OCI-M2 (cell line): ENCODE results near the gene ARAF.
"Not testable (repeated sequence)": the region's sequence is repeated elsewhere in the genome, so short reads cannot be mapped to it uniquely, and the experiment has no call there.

Experiments used
- DNase-seq: peaks from one replicate; lab custom pipeline; 2025; ENCODE audit not compliant: unreplicated experiment; lab: John Stamatoyannopoulos, UW

The ARAF gene

GRCh38 chrX:47584714-47585113 is 23.7 kb downstream of the ARAF start:
- no peak for DNase-seq

DNA sequence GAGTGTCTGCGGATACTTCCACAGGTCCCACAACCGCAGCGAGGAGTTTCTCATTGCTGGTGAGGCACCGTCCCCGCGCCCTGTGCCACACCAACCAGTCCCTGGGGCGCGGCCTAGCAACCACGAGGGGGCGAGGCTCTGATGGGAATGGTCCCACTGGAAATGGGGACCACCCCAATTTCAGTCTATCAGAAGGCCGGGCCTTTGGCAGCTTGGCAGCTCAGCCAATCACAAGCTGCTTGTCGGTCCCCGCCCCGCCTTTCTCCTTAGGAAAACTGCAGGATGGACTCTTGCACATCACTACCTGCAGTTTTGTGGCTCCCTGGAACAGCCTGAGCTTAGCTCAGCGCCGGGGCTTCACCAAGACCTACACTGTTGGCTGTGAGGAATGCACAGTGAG is 24.3 kb downstream of the ARAF start:
- no peak for DNase-seq

DNA sequence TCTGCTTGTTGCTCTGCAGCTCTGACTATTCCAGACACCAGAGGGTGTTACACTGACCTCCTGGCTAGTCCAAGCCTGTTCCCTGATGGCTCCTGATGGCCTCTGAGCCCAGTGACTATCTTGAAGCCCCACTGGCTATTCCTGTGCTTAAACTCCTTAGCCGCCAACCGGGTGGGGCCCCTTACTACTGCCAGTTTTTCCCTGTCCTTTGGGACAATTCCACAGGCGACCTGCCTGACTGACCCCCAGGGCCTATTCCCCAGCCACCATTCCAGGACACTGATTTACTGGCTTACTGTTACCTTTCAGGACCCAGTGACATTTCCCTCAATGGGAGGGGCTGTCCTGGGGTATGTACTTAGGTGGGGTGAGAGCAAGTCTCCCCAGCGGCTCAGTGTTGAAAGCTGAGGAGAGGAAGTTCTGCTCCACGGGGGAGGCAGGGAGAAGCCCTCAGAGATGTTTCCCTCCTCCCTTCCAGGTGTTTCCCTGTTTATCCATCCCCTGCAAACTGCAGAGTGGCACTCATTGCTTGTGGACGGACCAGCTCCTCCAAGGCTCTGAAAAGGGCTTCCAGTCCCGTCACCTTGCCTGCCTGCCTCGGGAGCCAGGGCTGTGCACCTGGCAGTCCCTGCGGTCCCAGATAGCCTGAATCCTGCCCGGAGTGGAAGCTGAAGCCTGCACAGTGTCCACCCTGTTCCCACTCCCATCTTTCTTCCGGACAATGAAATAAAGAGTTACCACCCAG is 25.2 kb downstream of the ARAF start:
- no peak for DNase-seq

DNA sequence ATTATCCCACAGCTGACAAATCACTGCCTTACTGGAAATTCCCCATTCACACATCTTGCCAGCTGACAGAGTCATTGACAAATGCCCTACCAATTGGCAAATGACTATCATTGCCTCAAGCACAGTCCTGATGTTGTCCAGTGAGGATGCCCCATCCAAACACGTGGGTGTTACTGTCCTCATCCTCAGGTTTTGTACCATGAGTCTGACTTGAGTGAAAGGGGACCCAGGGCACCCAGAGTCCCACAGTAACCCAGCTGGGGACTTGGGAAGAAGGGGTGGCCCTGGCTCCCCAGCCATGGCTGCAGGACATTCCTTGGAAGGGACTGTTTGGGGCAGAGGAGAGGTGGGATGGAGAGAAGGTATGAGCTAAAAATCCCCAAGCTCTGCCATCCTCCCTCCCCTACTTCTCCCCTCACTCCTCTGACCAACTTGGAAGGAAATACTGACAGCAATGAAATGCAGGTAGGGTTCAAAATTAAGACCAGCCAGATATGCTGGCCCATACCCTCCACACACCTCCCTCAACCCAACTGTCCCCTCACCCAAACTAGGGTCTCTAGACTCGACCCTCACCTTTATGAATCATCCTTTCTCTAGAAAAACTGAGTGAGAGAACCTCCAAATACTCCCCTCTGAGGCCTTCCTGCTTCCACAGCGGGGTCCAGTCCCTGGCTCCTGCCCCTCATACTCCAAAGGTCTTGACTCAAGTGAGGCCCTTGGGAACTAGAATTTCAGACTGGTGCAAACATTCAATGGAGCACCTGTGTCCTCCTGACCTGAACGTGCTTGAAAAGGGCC is 26.3 kb downstream of the ARAF start:
- no peak for DNase-seq

DNA sequence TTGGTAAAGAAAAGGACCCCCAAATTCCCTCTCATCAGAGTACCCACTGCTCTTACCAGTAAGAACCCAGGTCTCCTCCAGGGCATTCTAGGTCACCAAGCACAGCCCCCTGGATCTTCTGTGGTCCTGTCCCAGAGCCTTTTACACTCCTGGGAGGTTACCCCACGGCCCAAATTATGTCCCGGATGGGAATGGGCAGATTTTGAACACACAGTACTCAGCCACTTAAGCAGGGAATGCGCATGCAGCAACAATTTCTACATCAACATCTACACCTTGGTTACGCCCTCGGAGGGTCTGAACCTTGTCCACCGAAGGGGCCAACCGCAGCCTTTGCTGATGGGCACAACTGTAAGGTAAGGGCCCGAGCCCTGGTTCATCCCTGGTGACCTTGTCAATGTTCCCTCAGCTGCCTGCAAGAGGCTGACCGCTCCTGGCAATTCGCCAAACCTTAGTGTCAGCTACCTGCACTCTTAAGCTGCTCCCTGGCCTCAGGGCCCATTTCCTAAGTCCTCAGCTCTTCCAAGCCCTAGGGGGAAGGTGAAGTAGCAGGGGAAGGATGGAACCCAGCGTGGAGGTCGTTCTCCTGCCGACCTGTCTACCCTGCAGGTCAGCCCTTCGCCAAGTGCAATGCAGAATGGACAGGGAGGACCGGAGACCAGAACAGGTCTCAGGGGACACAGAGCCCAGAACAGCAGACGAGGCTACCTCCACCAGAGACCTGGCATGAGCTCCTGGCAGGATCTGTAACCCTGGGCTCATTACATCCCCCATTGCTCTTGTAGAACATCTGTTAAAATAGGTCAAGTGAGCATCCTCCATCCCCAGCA is 27.1 kb downstream of the ARAF start:
- no peak for DNase-seq

DNA sequence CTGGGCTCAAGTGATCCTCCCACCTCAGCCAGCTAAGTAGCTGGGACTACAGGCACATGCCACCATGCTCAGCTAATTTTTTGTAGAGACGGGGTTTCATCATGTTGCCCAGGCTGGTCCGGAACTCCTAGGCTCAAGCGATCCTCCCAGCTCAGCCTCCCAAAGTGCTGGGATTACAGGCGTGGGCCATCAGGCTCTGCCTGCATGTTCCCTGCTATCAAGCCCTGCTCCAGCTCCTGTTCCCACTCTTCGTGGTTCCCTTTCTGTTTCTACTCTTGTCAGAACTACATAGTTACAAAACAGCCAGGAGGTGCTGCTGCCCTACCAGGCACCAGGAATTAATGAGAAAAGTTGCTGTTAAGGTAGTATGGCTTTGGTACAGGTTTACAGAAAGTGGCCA is 30.0 kb downstream of the ARAF start:
- DNase-seq = no peak

GRCh38 chrX:47593522-47593921 is 32.5 kb downstream of the ARAF start:
- no peak for DNase-seq

- DNase-seq = no peak
Measured at GRCh38 chrX:47595716-47596251, 34.8 kb downstream of the ARAF start.

GRCh38 chrX:47596256-47596655 is 35.3 kb downstream of the ARAF start:
- DNase-seq = no peak

DNA sequence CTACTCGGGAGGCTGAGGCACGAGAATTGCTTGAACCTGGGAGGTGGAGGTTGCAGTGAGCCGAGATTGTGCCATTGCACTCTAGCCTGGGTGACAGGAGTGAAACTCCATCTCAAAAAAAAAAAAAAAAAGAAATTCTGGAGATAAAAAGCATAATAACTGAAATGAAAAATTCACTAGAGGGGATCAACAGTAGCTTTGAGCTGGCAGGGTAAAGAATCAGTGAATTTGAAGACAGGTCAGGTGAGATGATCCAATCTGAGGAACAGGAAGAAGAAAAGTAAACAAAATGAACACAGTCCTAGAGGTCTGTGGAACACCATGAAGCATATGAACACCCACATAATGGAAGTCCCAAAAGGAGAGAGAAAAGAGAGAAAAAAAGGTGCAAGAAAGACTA is 36.2 kb downstream of the ARAF start:
- DNase-seq = no peak

GRCh38 chrX:47603125-47603524 is 42.1 kb downstream of the ARAF start:
- not testable (repeated sequence) for DNase-seq

DNA sequence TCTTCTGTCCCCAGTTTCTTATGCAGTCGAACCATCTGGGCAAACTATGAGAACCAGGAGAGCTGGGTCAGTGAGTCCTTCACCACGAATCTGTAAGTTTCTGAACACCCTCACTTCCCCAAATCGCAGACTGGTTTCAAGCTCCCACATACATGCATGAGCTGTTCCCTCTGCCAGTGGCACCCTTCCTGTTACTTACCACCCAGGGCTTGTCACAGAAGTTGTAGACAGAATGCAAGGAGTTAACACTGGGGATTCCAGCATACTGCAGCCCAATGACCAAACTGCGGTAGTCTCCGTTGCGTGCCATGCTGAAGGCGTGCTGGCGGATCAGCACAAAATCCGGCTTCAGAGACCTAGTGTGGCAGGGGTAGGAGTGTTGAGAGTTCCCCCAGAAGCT is 44.0 kb downstream of the ARAF start:
- DNase-seq = no peak

GRCh38 chrX:47607091-47607490 is 46.1 kb downstream of the ARAF start:
- no peak for DNase-seq

DNA sequence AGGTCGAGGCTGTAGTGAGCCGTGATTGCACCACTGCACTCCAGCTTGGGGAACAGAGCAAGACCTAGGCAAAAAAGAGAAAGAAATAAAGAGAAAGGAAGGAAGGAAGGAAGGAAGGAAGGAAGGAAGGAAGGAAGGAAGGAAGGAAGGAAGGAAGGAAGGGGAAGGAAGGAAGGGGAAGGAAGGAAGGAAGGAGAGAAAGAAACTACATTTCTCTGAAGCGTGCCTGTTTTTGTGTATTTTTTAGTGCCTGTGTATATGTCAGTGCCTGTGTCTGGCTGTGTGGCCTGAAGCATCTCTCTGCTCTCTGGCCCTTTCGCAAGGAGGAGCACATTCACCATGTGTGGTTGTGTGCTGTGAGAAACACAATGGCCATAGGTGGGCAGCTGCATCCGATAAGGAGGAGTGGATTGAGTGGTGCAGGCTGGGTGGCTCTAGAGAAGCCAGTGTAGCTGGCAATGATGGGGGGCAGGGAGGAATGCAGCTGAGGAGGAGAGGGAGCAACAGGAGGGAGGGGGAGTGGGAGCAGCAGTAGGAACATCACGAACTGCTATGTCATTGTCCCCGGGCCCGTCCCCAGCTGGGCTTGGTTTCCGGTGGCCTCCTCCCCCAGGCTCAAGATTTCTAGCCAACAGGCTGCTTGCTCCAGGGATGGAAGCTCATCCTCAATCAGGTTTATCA is 47.3 kb downstream of the ARAF start:
- DNase-seq = no peak

GRCh38 chrX:47610511-47610910 is 49.5 kb downstream of the ARAF start:
- DNase-seq = no peak

DNA sequence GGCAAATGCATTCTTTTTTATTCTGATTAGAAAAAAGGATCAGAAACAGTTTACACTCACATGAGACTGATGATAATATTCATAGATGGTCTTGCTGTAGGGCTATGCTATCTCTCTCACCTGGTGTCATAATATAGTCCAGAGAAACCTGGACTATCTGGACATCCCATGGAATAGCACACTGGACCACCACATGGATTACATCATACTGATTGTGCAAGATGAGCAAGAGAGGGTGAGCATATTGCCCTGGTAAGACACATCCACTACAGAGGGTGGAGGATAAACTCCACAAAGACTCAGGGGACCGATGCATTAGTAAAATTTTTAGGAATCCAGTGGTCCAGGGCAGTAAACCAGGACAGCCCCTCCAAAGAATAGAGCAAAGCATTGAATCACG is 50.5 kb downstream of the ARAF start:
- DNase-seq = no peak

DNA sequence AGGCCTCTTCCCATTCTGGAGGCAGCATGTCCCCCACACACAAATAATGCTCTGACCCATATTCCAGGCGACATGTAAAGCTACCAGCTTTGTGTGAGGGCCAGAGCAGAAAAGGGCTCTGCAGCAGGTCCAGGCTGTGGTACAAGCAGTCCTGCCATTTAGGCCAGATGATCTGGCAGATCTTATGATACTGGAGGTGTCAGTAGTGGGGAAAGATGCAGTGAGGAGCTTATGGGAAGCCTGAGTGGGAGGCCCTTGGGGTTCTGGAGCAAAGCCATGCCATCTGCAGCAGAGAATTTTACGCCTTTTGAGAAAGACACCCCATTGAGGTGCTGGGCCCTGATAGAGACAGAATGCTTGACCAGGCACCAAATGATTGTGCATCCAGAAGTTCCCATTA is 50.9 kb downstream of the ARAF start:
- DNase-seq = no peak

DNA sequence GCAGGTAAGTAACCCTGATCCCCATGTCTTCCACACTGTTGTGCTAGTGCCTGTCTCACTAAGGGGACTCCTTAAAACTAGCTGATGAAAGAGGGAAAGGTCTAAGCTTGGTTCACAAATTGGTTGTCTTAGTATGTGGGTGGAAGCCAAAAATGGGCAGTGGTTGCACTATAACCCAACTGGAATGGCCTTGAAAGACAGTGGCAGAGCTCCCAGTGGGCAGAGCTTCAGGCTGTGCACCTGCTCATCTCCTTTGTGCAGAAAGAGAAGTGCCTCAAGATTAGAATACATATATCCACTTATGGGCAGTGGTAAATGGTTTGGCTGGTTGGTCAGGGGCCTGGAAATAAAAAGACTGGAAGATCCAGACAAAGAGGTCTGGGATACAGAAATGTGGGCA is 51.4 kb downstream of the ARAF start:
- DNase-seq = no peak

DNA sequence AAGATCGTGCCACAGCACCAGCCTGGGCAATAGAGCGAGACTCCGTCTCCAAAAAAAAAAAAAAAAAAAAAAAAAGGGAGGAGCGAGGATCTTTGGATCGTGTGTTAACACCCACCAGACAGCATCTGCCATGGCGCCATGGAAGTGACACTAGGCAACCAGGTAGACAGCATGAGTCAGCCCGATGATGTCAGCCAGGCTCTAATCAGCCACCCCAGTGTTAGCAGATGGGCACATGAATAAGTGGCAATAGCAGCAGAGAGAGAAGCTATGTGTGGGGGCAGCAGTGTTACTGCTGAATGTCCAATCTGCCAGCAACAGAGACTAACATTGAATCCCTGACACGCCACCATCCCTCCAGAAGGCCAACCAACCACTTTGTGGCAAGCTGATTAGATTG is 52.1 kb downstream of the ARAF start:
- no peak for DNase-seq

DNA sequence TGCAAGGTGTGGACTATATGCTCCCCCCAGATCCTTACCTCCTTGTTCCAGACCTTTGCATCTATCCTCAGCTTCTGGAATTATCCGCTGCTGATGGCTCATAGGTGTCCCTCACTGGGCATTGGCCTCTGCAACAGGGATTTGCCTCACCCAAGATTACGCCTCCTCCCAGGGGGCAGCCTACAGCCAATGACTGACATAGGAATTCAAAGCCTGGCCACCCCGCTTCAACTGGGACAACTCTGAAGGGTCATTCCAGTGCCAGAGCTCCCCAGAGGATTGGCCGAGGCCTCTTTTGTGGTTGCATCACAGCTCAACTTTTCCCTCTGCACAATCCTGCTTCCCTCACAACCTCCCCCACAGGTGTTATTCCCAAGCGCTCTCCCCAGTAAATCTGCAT is 53.6 kb downstream of the ARAF start:
- DNase-seq = no peak

GRCh38 chrX:47618923-47619485 is 58.0 kb downstream of the ARAF start:
- no peak for DNase-seq
